Liver (tissue), 9 donors: ENCODE results near the gene GDF10. TPM values are rescaled to one million over a fixed set of nuclear protein-coding genes. Genes with fewer than 3 reads are reported as not detected.

Experiments used
- DNase-seq: peaks from one replicate; pipeline ENCODE4 v3.0.0-alpha.2; 2017; ENCODE audit warnings: low spot score
- H3K27ac ChIP-seq, 2 donors: one replicate each; pipeline ENCODE4 v1.7.0; 2013; ENCODE audit warnings: inconsistent platforms in 2 of 2, low read length in 2 of 2, control low read depth in 1 of 2, low read depth in 1 of 2, mild to moderate bottlenecking in 1 of 2
- H3K27me3 ChIP-seq, 4 donors: one replicate each; pipeline versions ENCODE4 v1.6.1 to v1.7.0; 2013; ENCODE audit warnings: low read length in 3 of 4, inconsistent platforms in 1 of 4, mild to moderate bottlenecking in 1 of 4, moderate library complexity in 1 of 4; ENCODE audit not compliant: control insufficient read depth in 4 of 4, insufficient read depth in 4 of 4
- H3K36me3 ChIP-seq, 4 donors: one replicate each; pipeline versions ENCODE4 v1.6.1 to v1.7.0; 2013; ENCODE audit warnings: low read length in 3 of 4, mild to moderate bottlenecking in 3 of 4, low read depth in 1 of 4, moderate library complexity in 1 of 4; ENCODE audit not compliant: control insufficient read depth in 4 of 4, insufficient read depth in 3 of 4
- H3K4me1 ChIP-seq, 4 donors: one replicate each; pipeline versions ENCODE4 v1.6.1 to v1.7.0; 2013; ENCODE audit warnings: low read length in 3 of 4, mild to moderate bottlenecking in 3 of 4, moderate library complexity in 1 of 4; ENCODE audit not compliant: control insufficient read depth in 4 of 4, insufficient read depth in 4 of 4
- H3K4me3 ChIP-seq, 3 donors: one replicate each; pipeline versions ENCODE4 v1.6.1 to v1.7.0; 2013; ENCODE audit warnings: low read length in 3 of 3, control low read depth in 1 of 3, low read depth in 1 of 3, mild to moderate bottlenecking in 1 of 3
- H3K9ac ChIP-seq, 2 donors: one replicate each; pipeline ENCODE4 v1.7.0; 2013; ENCODE audit warnings: low read length in 2 of 2, mild to moderate bottlenecking in 2 of 2, moderate library complexity in 2 of 2, control low read depth in 1 of 2, low read depth in 1 of 2
- H3K9me3 ChIP-seq, 4 donors: one replicate each; pipeline versions ENCODE4 v1.6.1 to v1.7.0; 2013; ENCODE audit warnings: low read length in 3 of 4; ENCODE audit not compliant: control insufficient read depth in 4 of 4
- CTCF ChIP-seq: fragments of 150-350 bp; IDR thresholded peaks from 2 replicates; pipeline ENCODE4 v1.5.1; 2017; ENCODE audit warnings: improper control_type of control experiment, low read depth, low read length; ENCODE audit not compliant: missing input control
- EGR1 ChIP-seq, 2 donors: IDR thresholded peaks; 2 replicates each; pipeline ENCODE4 v1.6.1; 2016 to 2018; ENCODE audit warnings: antibody characterized with exemption in 2 of 2, low read depth in 2 of 2
- FOXA1 ChIP-seq: IDR thresholded peaks from 2 replicates; pipeline ENCODE4 v1.6.1; 2016; ENCODE audit warnings: antibody characterized with exemption
- FOXA2 ChIP-seq: IDR thresholded peaks from 2 replicates; pipeline ENCODE4 v1.6.1; 2016; ENCODE audit warnings: antibody characterized with exemption
- GABPA ChIP-seq, 2 donors: IDR thresholded peaks in 1 of 2; conservative IDR thresholded peaks in 1 of 2; 2 replicates each; pipeline ENCODE4 v1.6.1; 2016; ENCODE audit warnings: antibody characterized with exemption in 2 of 2, mild to moderate bottlenecking in 1 of 2, moderate library complexity in 1 of 2
- HNF4A ChIP-seq, 2 donors: conservative IDR thresholded peaks; 2 replicates each; pipeline ENCODE4 v1.6.1; 2016; ENCODE audit warnings: antibody characterized with exemption in 2 of 2, mild to moderate bottlenecking in 2 of 2
- HNF4G ChIP-seq: IDR thresholded peaks from 2 replicates; pipeline ENCODE4 v1.6.1; 2016; ENCODE audit warnings: antibody characterized with exemption
- JUND ChIP-seq, 2 donors: IDR thresholded peaks; 2 replicates each; pipeline ENCODE4 v1.6.1; 2016; ENCODE audit warnings: antibody characterized with exemption in 2 of 2
- NR2F2 ChIP-seq: IDR thresholded peaks from 2 replicates; pipeline ENCODE4 v1.6.1; 2016; ENCODE audit warnings: antibody characterized with exemption
- RAD21 ChIP-seq, 2 donors: IDR thresholded peaks; 2 replicates each; pipeline ENCODE4 v1.6.1; 2016; ENCODE audit warnings: antibody characterized with exemption in 2 of 2, mild to moderate bottlenecking in 2 of 2
- RXRA ChIP-seq, 2 donors: IDR thresholded peaks; 2 replicates each; pipeline ENCODE4 v1.6.1; 2017 to 2018; ENCODE audit warnings: antibody characterized with exemption in 2 of 2, mild to moderate bottlenecking in 1 of 2
- SP1 ChIP-seq: IDR thresholded peaks from 2 replicates; pipeline ENCODE4 v1.6.1; 2018; ENCODE audit warnings: antibody characterized with exemption, mild to moderate bottlenecking
- TAF1 ChIP-seq: conservative IDR thresholded peaks from 2 replicates; pipeline ENCODE4 v1.6.1; 2016; ENCODE audit warnings: antibody characterized with exemption, mild to moderate bottlenecking
- YY1 ChIP-seq: IDR thresholded peaks from 2 replicates; pipeline ENCODE4 v1.6.1; 2016; ENCODE audit warnings: antibody characterized with exemption, mild to moderate bottlenecking
- ZBTB33 ChIP-seq: IDR thresholded peaks from 2 replicates; pipeline ENCODE4 v1.6.1; 2016; ENCODE audit warnings: antibody characterized with exemption
- WGBS: extraction: QIAGEN DNeasy Blood & Tissue Kit; methylation state at CpG from one replicate; pipeline ENCODE4 v1.1.7; 2013; 5-methylcytosine and 5-hydroxymethylcytosine counted together
- polyA plus RNA-seq, 2 donors: library from polyadenylated mRNA; stranded (reverse) in 1 of 2; unstranded in 1 of 2; fragments of 200-250 nt in 1 of 2; fragments of >200 nt in 1 of 2; fragmentation: Nextera tagmentation in 1 of 2; extraction: Ambion mirVana in 1 of 2; gene quantifications; one replicate each; pipeline versions ENCODE4 v1.2.1 to v1.2.3, GENCODE V29; 2013 to 2015
- total RNA-seq, 2 donors: library from RNA; depleted of rRNA; stranded (reverse); fragments of >200 nt; gene quantifications; one replicate each; pipeline ENCODE4 v1.2.3, GENCODE V29; 2014
- TF ChIP-seq, protein P1 (sequence below): IDR thresholded peaks from 2 replicates; pipeline ENCODE4 v1.6.1; 2016; ENCODE audit warnings: antibody characterized with exemption
- TF ChIP-seq, protein P2 (sequence below): IDR thresholded peaks from 2 replicates; pipeline ENCODE4 v1.6.1; 2016; ENCODE audit warnings: antibody characterized with exemption
- TF ChIP-seq, protein P3 (sequence below): IDR thresholded peaks from 2 replicates; pipeline ENCODE4 v1.6.1; 2016; ENCODE audit warnings: antibody characterized with exemption, mild to moderate bottlenecking
- donor health status: healthy.
- donor health status: healthy.
- donor health status: healthy.
- donor health status: healthy.
- donor health status: healthy.

Gene GDF10
- total and polyA plus RNA-seq, 4 donors, result under 0.01 to 0.28 (median 0.11) TPM

GRCh38 chr10:47357131-47357582, 57.2 kb downstream of the GDF10 start:
- Histone ChIP-seq H3K4me1 (no peaks in the 10 kb centered on the region), H3K27ac (no peak overlapping the region), H3K36me3 (no peaks in the 10 kb centered on the region), H3K9me3 (no peaks in the 10 kb centered on the region), H3K27me3 (no peaks in the 10 kb centered on the region), H3K9ac (no peak overlapping the region), H3K4me3 (no peak overlapping the region)
- no peak for DNase-seq
- TF ChIP-seq RXRA (IDR thresholded peaks at IDR 0.05) (no peak), RAD21 (IDR thresholded peaks at IDR 0.05) (no peak), SP1 (no peak), CTCF (no peak), HNF4G (no peak), TAF1 (no peak), FOXA2 (no peak), JUND (IDR thresholded peaks at IDR 0.05) (no peak), GABPA (IDR thresholded peaks at IDR 0.05 in 1 of 2, conservative IDR thresholded peaks at IDR 0.05 in 1 of 2) (no peak), ZBTB33 (no peak), EGR1 (IDR thresholded peaks at IDR 0.05; ENCODE audit: low read depth in 2 of 2) (no peak), NR2F2 (no peak), YY1 (no peak), FOXA1 (no peak), HNF4A (conservative IDR thresholded peaks at IDR 0.05) (no peak)
- TF ChIP-seq, protein P1, sequence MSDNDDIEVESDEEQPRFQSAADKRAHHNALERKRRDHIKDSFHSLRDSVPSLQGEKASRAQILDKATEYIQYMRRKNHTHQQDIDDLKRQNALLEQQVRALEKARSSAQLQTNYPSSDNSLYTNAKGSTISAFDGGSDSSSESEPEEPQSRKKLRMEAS, result no peak
- TF ChIP-seq, protein P2, sequence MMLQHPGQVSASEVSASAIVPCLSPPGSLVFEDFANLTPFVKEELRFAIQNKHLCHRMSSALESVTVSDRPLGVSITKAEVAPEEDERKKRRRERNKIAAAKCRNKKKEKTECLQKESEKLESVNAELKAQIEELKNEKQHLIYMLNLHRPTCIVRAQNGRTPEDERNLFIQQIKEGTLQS, result no peak
- TF ChIP-seq, protein P3, sequence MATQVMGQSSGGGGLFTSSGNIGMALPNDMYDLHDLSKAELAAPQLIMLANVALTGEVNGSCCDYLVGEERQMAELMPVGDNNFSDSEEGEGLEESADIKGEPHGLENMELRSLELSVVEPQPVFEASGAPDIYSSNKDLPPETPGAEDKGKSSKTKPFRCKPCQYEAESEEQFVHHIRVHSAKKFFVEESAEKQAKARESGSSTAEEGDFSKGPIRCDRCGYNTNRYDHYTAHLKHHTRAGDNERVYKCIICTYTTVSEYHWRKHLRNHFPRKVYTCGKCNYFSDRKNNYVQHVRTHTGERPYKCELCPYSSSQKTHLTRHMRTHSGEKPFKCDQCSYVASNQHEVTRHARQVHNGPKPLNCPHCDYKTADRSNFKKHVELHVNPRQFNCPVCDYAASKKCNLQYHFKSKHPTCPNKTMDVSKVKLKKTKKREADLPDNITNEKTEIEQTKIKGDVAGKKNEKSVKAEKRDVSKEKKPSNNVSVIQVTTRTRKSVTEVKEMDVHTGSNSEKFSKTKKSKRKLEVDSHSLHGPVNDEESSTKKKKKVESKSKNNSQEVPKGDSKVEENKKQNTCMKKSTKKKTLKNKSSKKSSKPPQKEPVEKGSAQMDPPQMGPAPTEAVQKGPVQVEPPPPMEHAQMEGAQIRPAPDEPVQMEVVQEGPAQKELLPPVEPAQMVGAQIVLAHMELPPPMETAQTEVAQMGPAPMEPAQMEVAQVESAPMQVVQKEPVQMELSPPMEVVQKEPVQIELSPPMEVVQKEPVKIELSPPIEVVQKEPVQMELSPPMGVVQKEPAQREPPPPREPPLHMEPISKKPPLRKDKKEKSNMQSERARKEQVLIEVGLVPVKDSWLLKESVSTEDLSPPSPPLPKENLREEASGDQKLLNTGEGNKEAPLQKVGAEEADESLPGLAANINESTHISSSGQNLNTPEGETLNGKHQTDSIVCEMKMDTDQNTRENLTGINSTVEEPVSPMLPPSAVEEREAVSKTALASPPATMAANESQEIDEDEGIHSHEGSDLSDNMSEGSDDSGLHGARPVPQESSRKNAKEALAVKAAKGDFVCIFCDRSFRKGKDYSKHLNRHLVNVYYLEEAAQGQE, result no peak
- 96% methylated on average over 12 of the region's 12 CpGs for WGBS
